Chondrocyte (in vitro differentiated cells): ENCODE measurements around the gene HES7. TPM values are rescaled to one million over a fixed set of nuclear protein-coding genes. Genes with fewer than 3 reads are reported as not detected.
A peak's percentile ranks its signal among the peaks of the same experiment; 100 is the strongest.

Source experiments
- DNase-seq: peaks from one replicate; pipeline ENCODE4 v3.0.0; 2021; ENCODE audit warnings: mixed read lengths, low spot score
- H3K27ac Mint-ChIP-seq: one replicate; pipeline ENCODE4 v1.8.0; 2021; ENCODE audit warnings: mild to moderate bottlenecking, moderate library complexity, mixed read lengths; ENCODE audit not compliant: unreplicated experiment
- H3K27me3 Mint-ChIP-seq: 2 replicates; pipeline ENCODE4 v1.8.0; 2021; ENCODE audit warnings: low read depth, mixed read lengths
- H3K36me3 Mint-ChIP-seq: 2 replicates; pipeline ENCODE4 v1.8.0; 2021; ENCODE audit warnings: low read depth, mixed read lengths
- H3K4me1 Mint-ChIP-seq: 2 replicates; pipeline ENCODE4 v1.8.0; 2021; ENCODE audit warnings: low read depth, mild to moderate bottlenecking, mixed read lengths
- H3K4me3 Mint-ChIP-seq: one replicate; pipeline ENCODE4 v1.8.0; 2021; ENCODE audit warnings: mild to moderate bottlenecking, moderate library complexity, mixed read lengths; ENCODE audit not compliant: unreplicated experiment
- H3K9me3 Mint-ChIP-seq: 2 replicates; pipeline ENCODE4 v1.8.0; 2021; ENCODE audit warnings: low read depth, mixed read lengths
- CTCF ChIP-seq: fragments of 200-600 bp; sonication (generic); IDR thresholded peaks from 2 replicates; pipeline ENCODE4 v1.5.0; 2021; ENCODE audit warnings: antibody characterized with exemption, mild to moderate bottlenecking, moderate library complexity
- total RNA-seq: library from RNA; stranded (reverse); gene quantifications from 3 replicates; pipeline ENCODE4 v1.2.1, GENCODE V29; 2021

HES7 gene
- total RNA-seq, 1 donor from 2014 or later, result 1.5 TPM

DNA sequence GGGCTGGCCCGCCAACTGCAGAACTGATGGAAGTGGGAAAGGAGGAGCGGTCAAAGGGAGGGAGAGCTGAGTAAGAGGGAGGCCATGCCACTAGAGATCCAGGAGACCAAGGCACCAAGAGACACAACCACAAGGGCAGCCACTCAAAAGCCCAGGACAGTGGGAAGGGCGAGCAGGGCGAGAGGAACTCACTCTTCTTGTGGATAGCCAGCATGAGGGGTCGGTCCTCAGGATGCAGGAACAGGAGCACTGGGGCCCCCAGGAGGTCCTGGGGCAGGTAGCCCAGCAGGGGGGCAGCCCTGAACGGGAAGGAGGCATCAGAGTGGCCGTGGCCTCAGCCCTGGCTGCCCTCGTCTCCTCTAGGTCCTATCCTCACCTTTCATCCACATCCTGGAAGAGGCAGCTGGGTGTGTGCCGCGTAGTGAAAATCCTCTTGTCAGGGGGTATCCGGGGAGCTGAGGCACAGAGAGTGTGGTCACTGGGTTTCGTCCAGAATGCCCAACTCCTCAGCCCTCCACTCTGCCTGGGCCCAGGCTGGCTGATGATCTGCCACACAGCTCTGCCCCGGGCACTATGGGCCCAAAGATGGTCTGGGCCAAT lies 24.0 kb upstream of the HES7 start:
- H3K4me1 Mint-ChIP-seq, result peaks cover 21% of the 10 kb centered on the region

GRCh38 chr17:8147141-8147804 lies 23.4 kb upstream of the HES7 start:
- TF ChIP-seq CTCF, result no peak
- no peak overlapping the region for H3K27ac Mint-ChIP-seq
- H3K4me1 Mint-ChIP-seq, result peaks cover 15% of the 10 kb centered on the region
- DNase-seq, result peak; percentile 90
- H3K36me3 Mint-ChIP-seq, result peaks cover 40% of the 10 kb centered on the region
- H3K27me3 Mint-ChIP-seq, result no peaks in the 10 kb centered on the region
- no peak overlapping the region for H3K4me3 Mint-ChIP-seq
- no peaks in the 10 kb centered on the region for H3K9me3 Mint-ChIP-seq

More for the DNA sequence above, 24.0 kb upstream of the HES7 start:
- Mint-ChIP-seq H3K36me3 (peaks cover 38% of the 10 kb centered on the region), H3K27me3 (no peaks in the 10 kb centered on the region), H3K27ac (no peak overlapping the region), H3K9me3 (no peaks in the 10 kb centered on the region), H3K4me3 (no peak overlapping the region)
- no peak for DNase-seq
- no peak for TF ChIP-seq CTCF

- no peak for DNase-seq
- Mint-ChIP-seq H3K4me1 (peaks cover 14% of the 10 kb centered on the region), H3K36me3 (peaks cover 45% of the 10 kb centered on the region), H3K9me3 (no peaks in the 10 kb centered on the region), H3K27me3 (no peaks in the 10 kb centered on the region), H3K27ac (peak overlapping the region; percentile 77), H3K4me3 (no peak overlapping the region)
- TF ChIP-seq CTCF, result no peak
Measured at GRCh38 chr17:8146381-8147140, 22.7 kb upstream of the HES7 start.

- no peak for TF ChIP-seq CTCF
- Mint-ChIP-seq H3K9me3 (no peaks in the 10 kb centered on the region), H3K4me1 (peaks cover 11% of the 10 kb centered on the region), H3K27me3 (no peaks in the 10 kb centered on the region), H3K27ac (peak overlapping the region; percentile 77), H3K4me3 (no peak overlapping the region), H3K36me3 (peaks cover 52% of the 10 kb centered on the region)
- no peak for DNase-seq
Measured at GRCh38 chr17:8145811-8146210, 21.9 kb upstream of the HES7 start.

DNA sequence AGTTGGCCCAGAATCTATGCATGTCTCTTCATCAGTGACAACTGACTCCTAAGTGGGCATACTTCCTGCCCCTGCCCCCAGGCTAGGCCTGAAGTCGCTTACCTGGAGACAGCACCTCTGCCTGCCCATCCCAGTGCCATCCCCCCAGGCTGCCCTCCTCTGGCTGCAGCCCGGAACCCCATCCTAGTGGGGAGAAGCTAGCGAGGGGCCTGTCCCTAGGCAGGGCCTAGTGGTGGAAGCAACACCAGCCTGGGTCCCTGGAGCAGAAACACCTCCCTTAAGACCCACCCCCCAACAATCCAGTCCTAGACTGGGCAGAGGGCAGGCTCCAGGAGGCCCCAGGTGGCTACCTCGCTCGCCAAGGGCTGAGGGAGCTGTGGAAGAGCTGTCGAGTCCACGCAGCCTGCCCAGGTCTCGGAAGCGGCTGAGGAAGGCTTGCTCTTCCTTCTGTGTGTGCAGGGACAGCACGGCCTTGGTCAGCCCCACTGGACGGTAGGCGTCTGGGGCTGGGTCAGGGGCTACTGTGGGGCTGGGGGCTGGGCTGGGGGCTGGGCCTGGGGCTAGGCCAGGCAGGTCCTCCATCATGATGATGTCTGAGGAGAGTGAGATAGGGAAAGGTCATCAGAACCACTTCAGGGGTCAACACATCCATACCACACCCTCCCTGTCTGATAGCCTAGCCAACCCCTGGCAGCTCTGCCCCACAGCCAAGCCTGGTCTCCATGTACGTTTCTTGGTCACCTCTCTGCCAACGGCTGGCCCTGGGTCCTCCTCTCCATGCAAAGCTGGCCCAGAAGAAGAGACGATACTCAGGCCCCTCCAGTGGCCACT lies 20.7 kb upstream of the HES7 start:
- no peaks in the 10 kb centered on the region for H3K4me1 Mint-ChIP-seq
- no peak overlapping the region for H3K27ac Mint-ChIP-seq
- no peak for TF ChIP-seq CTCF
- no peaks in the 10 kb centered on the region for H3K9me3 Mint-ChIP-seq
- DNase-seq, result no peak
- no peaks in the 10 kb centered on the region for H3K27me3 Mint-ChIP-seq
- peaks cover 53% of the 10 kb centered on the region for H3K36me3 Mint-ChIP-seq
- H3K4me3 Mint-ChIP-seq, result no peak overlapping the region
